GM18526 (cell line): ENCODE results near the gene RYR3.

ENCODE experiments used
- POLR2A ChIP-seq: IDR thresholded peaks from 3 replicates; pipeline ENCODE4 v1.6.1; 2011; ENCODE audit not compliant: insufficient read length; ENCODE audit errors: extremely low read depth

RYR3 gene

GRCh38 chr15:33785366-33785765 lies 474.6 kb downstream of the RYR3 start:
- no peak for TF ChIP-seq POLR2A

- no peak for TF ChIP-seq POLR2A
These were observed 478.3 kb downstream of the RYR3 start for GRCh38 chr15:33788906-33789540.

- TF ChIP-seq POLR2A, result no peak
These were observed 483.7 kb downstream of the RYR3 start for GRCh38 chr15:33794453-33794852.

- no peak for TF ChIP-seq POLR2A
These were observed 484.3 kb downstream of the RYR3 start for GRCh38 chr15:33795070-33795469.

- no peak for TF ChIP-seq POLR2A
These were observed 486.9 kb downstream of the RYR3 start for GRCh38 chr15:33797651-33798050.

- no peak for TF ChIP-seq POLR2A
These were observed 491.2 kb downstream of the RYR3 start for GRCh38 chr15:33801954-33802353.

GRCh38 chr15:33807665-33808064 lies 496.9 kb downstream of the RYR3 start:
- TF ChIP-seq POLR2A, result no peak

GRCh38 chr15:33808720-33809457 lies 498.1 kb downstream of the RYR3 start:
- TF ChIP-seq POLR2A, result no peak

- no peak for TF ChIP-seq POLR2A
These were observed 499.4 kb downstream of the RYR3 start for GRCh38 chr15:33810073-33810595.

- TF ChIP-seq POLR2A, result no peak
These were observed 500.0 kb downstream of the RYR3 start for GRCh38 chr15:33810806-33811205.

GRCh38 chr15:33813891-33814290 lies 503.1 kb downstream of the RYR3 start:
- TF ChIP-seq POLR2A, result no peak

GRCh38 chr15:33822479-33822878 lies 511.7 kb downstream of the RYR3 start:
- TF ChIP-seq POLR2A, result no peak

- TF ChIP-seq POLR2A, result no peak
These were observed 512.4 kb downstream of the RYR3 start for GRCh38 chr15:33823119-33823518.

GRCh38 chr15:33825453-33825852 lies 514.7 kb downstream of the RYR3 start:
- TF ChIP-seq POLR2A, result no peak

- TF ChIP-seq POLR2A, result no peak
These were observed 515.4 kb downstream of the RYR3 start for GRCh38 chr15:33826201-33826600.

GRCh38 chr15:33830351-33830750 lies 519.6 kb downstream of the RYR3 start:
- no peak for TF ChIP-seq POLR2A
